Ovary (tissue), 3 donors: ENCODE measurements around the gene IGF2BP3.

Source experiments
- POLR2A ChIP-seq: fragments of 450-650 bp; IDR thresholded peaks from one replicate; pipeline ENCODE4 v1.6.1; 2017; ENCODE audit warnings: antibody characterized with exemption, mild to moderate bottlenecking, moderate library complexity
- TF ChIP-seq, protein P1 (sequence below), 3 donors: fragments of 450-650 bp in 2 of 3; fragments of 200-600 bp in 1 of 3; IDR thresholded peaks; one replicate each; pipeline versions ENCODE4 v1.5.1 to v1.8.0; 2016 to 2022; ENCODE audit warnings: antibody characterized with exemption in 3 of 3, mild to moderate bottlenecking in 1 of 3
- donor health status: DM: no; HTN: no; CAD: no.

- TF ChIP-seq, protein P1, sequence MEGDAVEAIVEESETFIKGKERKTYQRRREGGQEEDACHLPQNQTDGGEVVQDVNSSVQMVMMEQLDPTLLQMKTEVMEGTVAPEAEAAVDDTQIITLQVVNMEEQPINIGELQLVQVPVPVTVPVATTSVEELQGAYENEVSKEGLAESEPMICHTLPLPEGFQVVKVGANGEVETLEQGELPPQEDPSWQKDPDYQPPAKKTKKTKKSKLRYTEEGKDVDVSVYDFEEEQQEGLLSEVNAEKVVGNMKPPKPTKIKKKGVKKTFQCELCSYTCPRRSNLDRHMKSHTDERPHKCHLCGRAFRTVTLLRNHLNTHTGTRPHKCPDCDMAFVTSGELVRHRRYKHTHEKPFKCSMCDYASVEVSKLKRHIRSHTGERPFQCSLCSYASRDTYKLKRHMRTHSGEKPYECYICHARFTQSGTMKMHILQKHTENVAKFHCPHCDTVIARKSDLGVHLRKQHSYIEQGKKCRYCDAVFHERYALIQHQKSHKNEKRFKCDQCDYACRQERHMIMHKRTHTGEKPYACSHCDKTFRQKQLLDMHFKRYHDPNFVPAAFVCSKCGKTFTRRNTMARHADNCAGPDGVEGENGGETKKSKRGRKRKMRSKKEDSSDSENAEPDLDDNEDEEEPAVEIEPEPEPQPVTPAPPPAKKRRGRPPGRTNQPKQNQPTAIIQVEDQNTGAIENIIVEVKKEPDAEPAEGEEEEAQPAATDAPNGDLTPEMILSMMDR (IDR thresholded peaks at IDR 0.05) = no peak
- no peak for TF ChIP-seq POLR2A
These were observed 163.3 kb downstream of the IGF2BP3 start for GRCh38 chr7:23306936-23307521.
